Endodermal cell (in vitro differentiated cells): Measurements from ENCODE around the gene MOB2. TPM values are rescaled to one million over a fixed set of nuclear protein-coding genes. Genes with fewer than 3 reads are reported as not detected.
A peak's percentile ranks its signal among the peaks of the same experiment; 100 is the strongest.

Experiments used
- DNase-seq: peaks from one replicate; pipeline ENCODE4 v3.0.0-alpha.2; 2017
- H3K27ac ChIP-seq: 2 replicates; pipeline ENCODE4 v1.5.1; 2013; ENCODE audit warnings: mild to moderate bottlenecking, low read depth, low read length, moderate library complexity
- H3K27me3 ChIP-seq: 2 replicates; pipeline ENCODE4 v1.6.1; 2013; ENCODE audit warnings: mild to moderate bottlenecking, low read length, moderate library complexity; ENCODE audit not compliant: insufficient read depth, control insufficient read depth, poor library complexity, severe bottlenecking
- H3K36me3 ChIP-seq: 2 replicates; pipeline ENCODE4 v1.7.0; 2013; ENCODE audit warnings: mild to moderate bottlenecking, low read length, moderate library complexity; ENCODE audit not compliant: control insufficient read depth, insufficient read depth
- H3K4me1 ChIP-seq: one replicate; pipeline ENCODE4 v1.7.0; 2013; ENCODE audit warnings: low read length; ENCODE audit not compliant: control insufficient read depth, insufficient read depth
- H3K4me3 ChIP-seq: 2 replicates; pipeline ENCODE4 v1.5.1; 2013; ENCODE audit warnings: mild to moderate bottlenecking, low read length, moderate library complexity
- H3K9ac ChIP-seq: 2 replicates; pipeline ENCODE4 v1.6.1; 2013; ENCODE audit warnings: mild to moderate bottlenecking, low read length, moderate library complexity; ENCODE audit not compliant: poor library complexity, severe bottlenecking; ENCODE audit errors: extremely low read depth
- H3K9me3 ChIP-seq: 2 replicates; pipeline ENCODE4 v1.6.1; 2013; ENCODE audit warnings: mild to moderate bottlenecking, low read length, moderate library complexity; ENCODE audit not compliant: control insufficient read depth
- H3K27ac Mint-ChIP-seq: 2 replicates; pipeline ENCODE4 v1.8.0; 2020; ENCODE audit warnings: mixed read lengths
- H3K27me3 Mint-ChIP-seq: 2 replicates; pipeline ENCODE4 v1.8.0; 2021; ENCODE audit warnings: mild to moderate bottlenecking, mixed read lengths; ENCODE audit not compliant: insufficient read depth
- H3K36me3 Mint-ChIP-seq: 2 replicates; pipeline ENCODE4 v1.8.0; 2020; ENCODE audit warnings: low read depth, mixed read lengths
- H3K4me1 Mint-ChIP-seq: 2 replicates; pipeline ENCODE4 v1.8.0; 2020; ENCODE audit warnings: mixed read lengths
- H3K4me3 Mint-ChIP-seq: 2 replicates; pipeline ENCODE4 v1.8.0; 2020; ENCODE audit warnings: mild to moderate bottlenecking, moderate library complexity, mixed read lengths
- H3K9me3 Mint-ChIP-seq: 2 replicates; pipeline ENCODE4 v1.8.0; 2020; ENCODE audit warnings: mild to moderate bottlenecking, mixed read lengths
- CTCF ChIP-seq: fragments of 200-600 bp; sonication (generic); conservative IDR thresholded peaks from 2 replicates; pipeline ENCODE4 v1.5.0; 2021; ENCODE audit warnings: antibody characterized with exemption, mild to moderate bottlenecking
- WGBS, 2 experiments: methylation state at CpG; one replicate each; pipeline versions ENCODE4 v1.1.5 to v1.1.7; 2013; ENCODE audit warnings: missing lambda C conversion rate in 2 of 2, mixed read lengths in 1 of 2; ENCODE audit not compliant: insufficient coverage in 1 of 2, insufficient read length in 1 of 2; 5-methylcytosine and 5-hydroxymethylcytosine counted together
- total RNA-seq, 2 donors: library from RNA; stranded (reverse); fragmentation: NEBNext Ultra II Directional in 1 of 2; extraction: Animal tissue kit (Norgen Biotek cat#: 25700) in 1 of 2; gene quantifications; 2 replicates in 1 of 2; 3 replicates in 1 of 2; pipeline ENCODE4 v1.2.1, GENCODE V29; 2021

MOB2 gene
- total RNA-seq, 2 donors from 2014 or later = 23.9 to 25.4 TPM

GRCh38 chr11:1462698-1462975 is 23.9 kb downstream of the MOB2 start:
- Mint-ChIP-seq H3K4me3 (no peak overlapping the region), H3K4me1 (no peaks in the 10 kb centered on the region), H3K36me3 (peaks cover 7% of the 10 kb centered on the region), H3K27me3 (no peaks in the 10 kb centered on the region), H3K9me3 (peaks cover 2% of the 10 kb centered on the region), H3K27ac (no peak overlapping the region)
- H3K27ac ChIP-seq = peak overlapping the region; percentile 81
- DNase-seq = no peak
- no peak overlapping the region for H3K9ac ChIP-seq
- WGBS, 2 experiments = 93 to 97% methylated on average over 10 to 13 of the region's 13 CpGs
- H3K36me3 ChIP-seq = no peaks in the 10 kb centered on the region
- no peaks in the 10 kb centered on the region for H3K27me3 ChIP-seq
- H3K4me3 ChIP-seq = no peak overlapping the region
- no peak for TF ChIP-seq CTCF
- H3K4me1 ChIP-seq = no peaks in the 10 kb centered on the region
- H3K9me3 ChIP-seq = no peaks in the 10 kb centered on the region

GRCh38 chr11:1461826-1462697 is 24.5 kb downstream of the MOB2 start:
- H3K27ac ChIP-seq = peak overlapping the region; percentile 81
- no peak overlapping the region for H3K9ac ChIP-seq
- no peak overlapping the region for H3K4me3 Mint-ChIP-seq
- H3K27me3 ChIP-seq = no peaks in the 10 kb centered on the region
- DNase-seq = no peak
- no peak overlapping the region for H3K4me3 ChIP-seq
- H3K4me1 Mint-ChIP-seq = no peaks in the 10 kb centered on the region
- no peaks in the 10 kb centered on the region for H3K9me3 ChIP-seq
- no peak overlapping the region for H3K27ac Mint-ChIP-seq
- H3K36me3 Mint-ChIP-seq = peaks cover 7% of the 10 kb centered on the region
- no peaks in the 10 kb centered on the region for H3K4me1 ChIP-seq
- H3K36me3 ChIP-seq = no peaks in the 10 kb centered on the region
- no peaks in the 10 kb centered on the region for H3K27me3 Mint-ChIP-seq
- no peak for TF ChIP-seq CTCF
- H3K9me3 Mint-ChIP-seq = peaks cover 2% of the 10 kb centered on the region
- WGBS, 2 experiments = 93 to 94% methylated on average over 25 to 43 of the region's 46 CpGs

GRCh38 chr11:1460986-1461825 is 25.4 kb downstream of the MOB2 start:
- TF ChIP-seq CTCF = no peak
- Histone ChIP-seq H3K9me3 (no peaks in the 10 kb centered on the region), H3K36me3 (no peaks in the 10 kb centered on the region), H3K9ac (no peak overlapping the region), H3K27me3 (no peaks in the 10 kb centered on the region), H3K4me1 (no peaks in the 10 kb centered on the region), H3K4me3 (no peak overlapping the region), H3K27ac (peak overlapping the region; percentile 81)
- Mint-ChIP-seq H3K9me3 (peaks cover 2% of the 10 kb centered on the region), H3K4me3 (no peak overlapping the region), H3K27me3 (no peaks in the 10 kb centered on the region), H3K36me3 (peaks cover 7% of the 10 kb centered on the region), H3K4me1 (no peaks in the 10 kb centered on the region), H3K27ac (no peak overlapping the region)
- 92 to 95% methylated on average over 27 to 48 of the region's 50 CpGs for WGBS, 2 experiments
- DNase-seq = no peak
